NT2/D1 (cell line): ENCODE results near the gene AKAP13.

Source experiments
- SUZ12 ChIP-seq: IDR thresholded peaks from 2 replicates; pipeline ENCODE4 v1.6.1; 2011; ENCODE audit not compliant: insufficient read length, insufficient read depth; ENCODE audit errors: extremely low read depth
- YY1 ChIP-seq: IDR thresholded peaks from 2 replicates; pipeline ENCODE4 v1.6.1; 2011; ENCODE audit not compliant: insufficient read length, insufficient read depth
- ZNF274 ChIP-seq: IDR thresholded peaks from 2 replicates; pipeline ENCODE4 v1.6.1; 2011; ENCODE audit warnings: mild to moderate bottlenecking, low read depth, low read length

DNA sequence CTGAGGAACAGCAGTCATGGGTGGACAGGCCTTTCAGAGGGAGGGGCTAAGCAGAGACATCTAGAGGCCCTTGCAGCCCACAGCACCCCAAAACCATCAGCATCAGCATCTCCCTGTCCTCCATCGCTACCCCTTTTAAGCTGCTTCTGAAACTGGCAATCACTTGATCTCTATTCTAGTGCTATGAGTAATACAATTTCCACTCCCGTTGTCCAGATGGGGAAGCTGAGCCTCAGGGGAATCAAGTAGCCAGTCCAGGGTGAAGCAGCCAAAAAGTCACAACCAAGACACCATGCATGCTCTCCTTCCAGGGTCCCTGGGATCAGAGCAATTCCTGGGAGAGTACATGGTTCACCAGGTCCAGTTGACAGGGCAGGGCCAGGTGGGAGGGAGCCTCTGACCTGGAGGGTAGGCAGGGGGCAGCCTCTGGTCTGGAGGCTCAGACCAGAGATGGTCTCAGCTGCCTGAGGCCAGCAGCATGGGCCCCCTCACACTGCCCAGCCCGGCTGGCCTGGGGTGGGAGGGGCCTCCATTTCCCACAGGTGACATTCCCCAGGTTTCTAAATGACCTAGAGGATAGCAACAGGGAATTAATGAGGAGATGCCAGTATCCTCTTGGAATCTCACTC is 384.4 kb downstream of the AKAP13 start:
- TF ChIP-seq SUZ12 (no peak), YY1 (no peak), ZNF274 (no peak)
